ENCODE measurements around the gene METTL6. TPM values are rescaled to one million over a fixed set of nuclear protein-coding genes. Genes with fewer than 3 reads are reported as not detected.

The METTL6 gene
- polyA plus RNA-seq, 1 donor (not counting 4 experiments of a cell fraction or from before 2014, with no cell fraction given), result 16.3 TPM

DNA sequence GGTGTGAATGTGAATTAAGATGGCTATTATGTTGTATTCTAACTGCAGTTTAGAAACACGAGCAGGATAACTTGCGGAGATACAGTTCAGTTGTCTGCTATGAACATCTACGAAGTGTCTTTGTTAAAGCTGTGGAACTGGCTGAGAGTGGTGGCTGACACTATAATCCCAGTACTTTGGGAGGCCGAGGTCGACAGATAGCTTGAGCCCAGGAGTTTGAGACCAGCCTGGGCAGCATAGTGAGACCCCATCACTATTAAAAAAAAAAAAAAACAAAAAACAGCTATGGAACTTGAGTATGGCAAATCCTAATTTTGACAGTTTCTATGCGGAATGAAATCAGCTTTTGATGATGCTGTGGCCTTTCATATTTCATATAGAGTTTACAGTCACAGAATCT, 1.7 kb upstream of the METTL6 start:
- FAIRE-seq, result no peak
- Histone ChIP-seq H3K4me2 (ENCODE audit: control insufficient read depth, extremely low read depth, insufficient read depth, low read depth, low read length) (peak overlapping the region; percentile 93), H3K36me3 (ENCODE audit: control insufficient read depth in 2 of 2, extremely low read depth in 1 of 2, insufficient read depth in 2 of 2, low read length in 2 of 2) (peaks cover 8 to 25% of the 10 kb centered on the region in 2 experiments), H3K79me2 (ENCODE audit: control insufficient read depth, insufficient read depth, low read length) (peaks cover 57% of the 10 kb centered on the region), H3K4me3 (ENCODE audit: control insufficient read depth in 2 of 3, extremely low read depth in 1 of 3, insufficient read depth in 2 of 3, low read depth in 1 of 3, low read length in 3 of 3) (peak overlapping the region in 2 of 3 experiments; percentile 22 to 83), H3K4me1 (ENCODE audit: control insufficient read depth, extremely low read depth, insufficient read depth, low read length) (peaks cover 10% of the 10 kb centered on the region), H3K27me3 (ENCODE audit: control insufficient read depth, extremely low read depth, insufficient read depth, low read length) (no peaks in the 10 kb centered on the region), H2AFZ (ENCODE audit: control insufficient read depth, low read length) (no peak overlapping the region), H4K20me1 (ENCODE audit: control insufficient read depth, extremely low read depth, insufficient read depth, low read length) (peaks cover 8% of the 10 kb centered on the region), H3K27ac (ENCODE audit: control insufficient read depth, insufficient read depth, low read length) (peak overlapping the region; percentile 79), H3K9ac (ENCODE audit: control insufficient read depth, extremely low read depth, insufficient read depth, low read length) (no peak overlapping the region), H3K9me3 (ENCODE audit: control insufficient read depth, low read depth, low read length) (no peaks in the 10 kb centered on the region), H3K9me1 (ENCODE audit: control insufficient read depth, extremely low read depth, insufficient read depth, low read length) (peaks cover 6% of the 10 kb centered on the region)
- TF ChIP-seq, protein P1, sequence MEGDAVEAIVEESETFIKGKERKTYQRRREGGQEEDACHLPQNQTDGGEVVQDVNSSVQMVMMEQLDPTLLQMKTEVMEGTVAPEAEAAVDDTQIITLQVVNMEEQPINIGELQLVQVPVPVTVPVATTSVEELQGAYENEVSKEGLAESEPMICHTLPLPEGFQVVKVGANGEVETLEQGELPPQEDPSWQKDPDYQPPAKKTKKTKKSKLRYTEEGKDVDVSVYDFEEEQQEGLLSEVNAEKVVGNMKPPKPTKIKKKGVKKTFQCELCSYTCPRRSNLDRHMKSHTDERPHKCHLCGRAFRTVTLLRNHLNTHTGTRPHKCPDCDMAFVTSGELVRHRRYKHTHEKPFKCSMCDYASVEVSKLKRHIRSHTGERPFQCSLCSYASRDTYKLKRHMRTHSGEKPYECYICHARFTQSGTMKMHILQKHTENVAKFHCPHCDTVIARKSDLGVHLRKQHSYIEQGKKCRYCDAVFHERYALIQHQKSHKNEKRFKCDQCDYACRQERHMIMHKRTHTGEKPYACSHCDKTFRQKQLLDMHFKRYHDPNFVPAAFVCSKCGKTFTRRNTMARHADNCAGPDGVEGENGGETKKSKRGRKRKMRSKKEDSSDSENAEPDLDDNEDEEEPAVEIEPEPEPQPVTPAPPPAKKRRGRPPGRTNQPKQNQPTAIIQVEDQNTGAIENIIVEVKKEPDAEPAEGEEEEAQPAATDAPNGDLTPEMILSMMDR (optimal IDR thresholded peaks at IDR 0.05 in 1 of 3, IDR thresholded peaks at IDR 0.05 in 1 of 3, conservative IDR thresholded peaks at IDR 0.05 in 1 of 3; ENCODE audit: extremely low read depth in 1 of 3, insufficient read depth in 2 of 3, low read length in 3 of 3), result no peak
- no peak for TF ChIP-seq EZH2 (IDR thresholded peaks at IDR 0.05; ENCODE audit: low read length)
- no peak for DNase-seq (ENCODE audit: low read depth, low spot score)
- dilution Hi-C loops (cut with MboI; ENCODE audit: extremely low pct_ligation_motif_present, low sequenced_read_pairs), result no loop called here

DNA sequence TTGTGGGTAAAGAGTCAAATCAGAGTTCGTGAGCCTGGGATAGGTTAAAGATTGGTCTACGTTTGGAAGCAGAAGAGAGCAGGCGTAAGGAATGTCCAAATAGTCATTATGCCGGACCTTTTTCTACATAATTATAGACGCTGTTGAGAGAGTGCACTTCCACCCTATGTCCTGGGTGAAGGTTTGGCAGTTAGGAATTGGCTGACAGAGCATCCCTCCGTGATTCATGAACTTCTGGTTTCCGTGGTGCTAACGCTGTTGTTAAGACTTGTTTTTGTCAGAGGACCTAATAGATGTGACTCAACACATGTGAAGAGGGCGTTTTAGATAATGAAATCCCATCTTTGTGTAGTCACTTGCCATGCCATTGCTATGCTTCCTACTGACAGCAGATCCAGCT, 1.2 kb upstream of the METTL6 start:
- peak overlapping the region; percentile 79 for H3K27ac ChIP-seq (ENCODE audit: control insufficient read depth, insufficient read depth, low read length)
- peaks cover 8% of the 10 kb centered on the region for H4K20me1 ChIP-seq (ENCODE audit: control insufficient read depth, extremely low read depth, insufficient read depth, low read length)
- peaks cover 6% of the 10 kb centered on the region for H3K9me1 ChIP-seq (ENCODE audit: control insufficient read depth, extremely low read depth, insufficient read depth, low read length)
- H3K79me2 ChIP-seq (ENCODE audit: control insufficient read depth, insufficient read depth, low read length), result peaks cover 57% of the 10 kb centered on the region
- peak overlapping the region; percentile 83 to 97 (median 84) for H3K4me3 ChIP-seq (ENCODE audit: control insufficient read depth in 2 of 3, extremely low read depth in 1 of 3, insufficient read depth in 2 of 3, low read depth in 1 of 3, low read length in 3 of 3)
- TF ChIP-seq, protein P1 (optimal IDR thresholded peaks at IDR 0.05 in 1 of 3, IDR thresholded peaks at IDR 0.05 in 1 of 3, conservative IDR thresholded peaks at IDR 0.05 in 1 of 3; ENCODE audit: extremely low read depth in 1 of 3, insufficient read depth in 2 of 3, low read length in 3 of 3), result no peak
- TF ChIP-seq EZH2 (IDR thresholded peaks at IDR 0.05; ENCODE audit: low read length), result no peak
- no peak for DNase-seq (ENCODE audit: low read depth, low spot score)
- H3K4me2 ChIP-seq (ENCODE audit: control insufficient read depth, extremely low read depth, insufficient read depth, low read depth, low read length), result peak overlapping the region; percentile 93
- H3K9ac ChIP-seq (ENCODE audit: control insufficient read depth, extremely low read depth, insufficient read depth, low read length), result peak overlapping the region; percentile 91
- dilution Hi-C loops (cut with MboI; ENCODE audit: extremely low pct_ligation_motif_present, low sequenced_read_pairs), result no loop called here
- H3K36me3 ChIP-seq (ENCODE audit: control insufficient read depth in 2 of 2, extremely low read depth in 1 of 2, insufficient read depth in 2 of 2, low read length in 2 of 2), result peaks cover 8 to 25% of the 10 kb centered on the region in 2 experiments
- H3K27me3 ChIP-seq (ENCODE audit: control insufficient read depth, extremely low read depth, insufficient read depth, low read length), result no peaks in the 10 kb centered on the region
- no peak overlapping the region for H2AFZ ChIP-seq (ENCODE audit: control insufficient read depth, low read length)
- peaks cover 10% of the 10 kb centered on the region for H3K4me1 ChIP-seq (ENCODE audit: control insufficient read depth, extremely low read depth, insufficient read depth, low read length)
- FAIRE-seq, result peak; percentile 81
- no peaks in the 10 kb centered on the region for H3K9me3 ChIP-seq (ENCODE audit: control insufficient read depth, low read depth, low read length)
